Smooth muscle cell (in vitro differentiated cells): ENCODE results near the gene MAPK8IP1. TPM values are rescaled to one million over a fixed set of nuclear protein-coding genes. Genes with fewer than 3 reads are reported as not detected.

ENCODE experiments used
- DNase-seq: peaks from one replicate; lab custom pipeline; 2025; ENCODE audit not compliant: unreplicated experiment; lab: John Stamatoyannopoulos, UW
- H2AFZ ChIP-seq: fragments of 200-600 bp; sonication (generic); 2 replicates; pipeline ENCODE4 v1.6.0; 2016; ENCODE audit warnings: antibody characterized with exemption, low read depth, mild to moderate bottlenecking
- H3F3A ChIP-seq: fragments of 200-600 bp; sonication (generic); 2 replicates; pipeline ENCODE4 v1.6.0; 2017; ENCODE audit warnings: antibody characterized with exemption, low read depth
- H3K27ac ChIP-seq: fragments of 200-600 bp; sonication (generic); 2 replicates; pipeline ENCODE4 v1.5.1; 2016; ENCODE audit warnings: low read depth, mild to moderate bottlenecking
- H3K27me3 ChIP-seq: fragments of 200-600 bp; sonication (generic); 2 replicates; pipeline ENCODE4 v1.6.1; 2016; ENCODE audit warnings: low read depth, mild to moderate bottlenecking
- H3K36me3 ChIP-seq: fragments of 200-600 bp; sonication (generic); 2 replicates; pipeline ENCODE4 v1.5.1; 2016; ENCODE audit warnings: low read depth
- H3K4me1 ChIP-seq: fragments of 200-600 bp; sonication (generic); 2 replicates; pipeline ENCODE4 v1.5.1; 2016; ENCODE audit warnings: low read depth
- H3K4me2 ChIP-seq: fragments of 200-600 bp; sonication (generic); 2 replicates; pipeline ENCODE4 v1.6.0; 2016; ENCODE audit warnings: mild to moderate bottlenecking
- H3K4me3 ChIP-seq: fragments of 200-600 bp; sonication (generic); 2 replicates; pipeline ENCODE4 v1.5.1; 2016; ENCODE audit warnings: mild to moderate bottlenecking
- H3K79me2 ChIP-seq: fragments of 200-600 bp; sonication (generic); 2 replicates; pipeline ENCODE4 v1.6.0; 2016; ENCODE audit warnings: low read depth, mild to moderate bottlenecking
- H3K9ac ChIP-seq: fragments of 200-600 bp; sonication (generic); 2 replicates; pipeline ENCODE4 v1.6.0; 2016; ENCODE audit warnings: low read depth
- H3K9me3 ChIP-seq: fragments of 200-600 bp; sonication (generic); replicated peaks from 2 replicates; pipeline ENCODE4 v1.5.1; 2016; ENCODE audit warnings: low read depth
- H4K20me1 ChIP-seq: fragments of 200-600 bp; sonication (generic); 2 replicates; pipeline ENCODE4 v1.6.0; 2016; ENCODE audit warnings: low read depth
- CTCF ChIP-seq: fragments of 200-600 bp; sonication (generic); IDR thresholded peaks from 2 replicates; pipeline ENCODE4 v1.5.1; 2017; ENCODE audit warnings: borderline replicate concordance, mild to moderate bottlenecking, antibody characterized with exemption; ENCODE audit not compliant: insufficient read depth, poor library complexity, severe bottlenecking
- WGBS: methylation state at CpG from one replicate; pipeline ENCODE4 v1.1.7; 2016; ENCODE audit warnings: low lambda C conversion rate; 5-methylcytosine and 5-hydroxymethylcytosine counted together
- polyA plus RNA-seq: library from polyadenylated mRNA; unstranded; fragments of >200 nt; fragmentation: Nextera tagmentation; extraction: Ambion mirVana; gene quantifications from 2 replicates; pipeline ENCODE4 v1.2.1, GENCODE V29; 2016
- total RNA-seq: library from RNA; depleted of rRNA; stranded (reverse); fragments of >200 nt; gene quantifications from 2 replicates; pipeline ENCODE4 v1.2.3, GENCODE V29; 2014

MAPK8IP1 gene
- total and polyA plus RNA-seq, 2 experiments from 2014 or later = 5.2 to 8.1 TPM

DNA sequence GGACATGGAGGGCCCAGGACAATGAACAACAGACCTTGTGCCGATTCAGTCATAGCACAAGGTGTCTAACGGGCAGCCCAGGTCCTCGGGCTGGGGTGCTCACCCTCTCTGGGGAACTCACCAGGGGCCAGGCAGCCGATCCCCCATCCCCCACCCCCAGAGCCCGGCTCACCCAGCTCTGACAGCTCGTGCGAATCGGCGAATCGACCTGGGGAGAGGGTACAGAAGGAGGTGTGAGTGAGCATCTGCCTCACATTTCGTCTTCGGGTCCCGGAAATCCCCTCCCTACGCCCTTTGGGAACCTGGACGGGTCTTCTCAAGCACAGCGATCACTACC, 31.8 kb downstream of the MAPK8IP1 start:
- Histone ChIP-seq H2AFZ (no peak overlapping the region), H3K79me2 (peaks cover 8% of the 10 kb centered on the region), H3K27me3 (peaks cover 18% of the 10 kb centered on the region), H3K9me3 (no peaks in the 10 kb centered on the region), H4K20me1 (no peaks in the 10 kb centered on the region), H3K27ac (peak overlapping the region; percentile 79), H3K36me3 (no peaks in the 10 kb centered on the region), H3K4me3 (peak overlapping the region; percentile 80), H3K4me2 (peak overlapping the region; percentile 95), H3K4me1 (peaks cover 29% of the 10 kb centered on the region), H3F3A (no peaks in the 10 kb centered on the region), H3K9ac (peak overlapping the region; percentile 85)
- WGBS = 13% methylated on average over 13 of the region's 16 CpGs
- no peak for TF ChIP-seq CTCF
- DNase-seq = no peak

- Histone ChIP-seq H3K27ac (peak within 1 kb of the TSS; percentile 79), H3K36me3 (no peaks in the 10 kb centered on the region), H3K4me2 (peak within 1 kb of the TSS; percentile 95), H3K27me3 (peaks cover 24% of the 10 kb centered on the region), H2AFZ (peak within 1 kb of the TSS; percentile 64), H3K4me1 (peaks cover 30% of the 10 kb centered on the region), H4K20me1 (no peaks in the 10 kb centered on the region), H3K4me3 (peak within 1 kb of the TSS; percentile 80), H3K79me2 (peaks cover 8% of the 10 kb centered on the region), H3K9me3 (no peaks in the 10 kb centered on the region), H3F3A (no peaks in the 10 kb centered on the region), H3K9ac (peak within 1 kb of the TSS; percentile 85)
- no peak for TF ChIP-seq CTCF
- peak; percentile 79 for DNase-seq
- 1% methylated on average over 45 of the region's 45 CpGs for WGBS
Measured at GRCh38 chr11:45917623-45918330, 32.3 kb downstream of the MAPK8IP1 start, which contains the start of gene PEX16. PEX16 (minus strand) TSS chr11:45917877; CDS start chr11:45917811, 66 bp downstream.

DNA sequence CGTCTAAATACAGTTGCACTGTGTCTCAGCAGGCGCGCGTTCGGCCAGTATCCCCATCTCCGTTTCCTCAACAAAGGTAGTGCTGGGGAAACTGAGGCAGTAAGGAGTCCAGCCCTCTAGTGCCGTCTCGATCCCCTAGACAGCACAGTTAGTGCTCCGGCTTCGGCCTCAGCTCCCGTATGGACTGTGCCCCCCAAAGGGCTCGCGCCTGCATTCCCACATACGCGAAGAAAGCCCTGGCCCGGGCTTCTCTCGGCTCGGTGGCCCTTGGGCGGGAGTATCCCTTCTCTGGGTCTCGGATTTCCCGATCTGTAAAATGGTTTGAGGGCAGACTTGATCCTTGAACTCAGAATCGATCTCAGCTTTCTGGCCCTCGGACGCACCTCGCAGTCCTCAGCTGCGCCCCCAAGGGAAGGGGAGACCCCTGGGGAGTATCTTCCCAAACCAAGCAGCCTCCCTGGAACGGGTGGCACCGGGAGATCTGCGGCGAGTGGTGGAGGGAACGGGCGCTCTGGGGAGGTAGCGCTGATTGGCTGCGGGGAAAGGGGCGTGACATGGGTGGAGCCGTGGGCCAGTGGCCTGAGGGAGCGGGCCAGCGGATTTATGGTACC, 33.0 kb downstream of the MAPK8IP1 start:
- under 1% methylated on average over 38 of the region's 38 CpGs for WGBS
- peak; percentile 63 for DNase-seq
- Histone ChIP-seq H2AFZ (peak overlapping the region; percentile 64), H3K9me3 (no peaks in the 10 kb centered on the region), H3K4me3 (peak overlapping the region; percentile 80), H3F3A (no peaks in the 10 kb centered on the region), H3K79me2 (peaks cover 8% of the 10 kb centered on the region), H4K20me1 (no peaks in the 10 kb centered on the region), H3K4me1 (peaks cover 30% of the 10 kb centered on the region), H3K36me3 (no peaks in the 10 kb centered on the region), H3K4me2 (peak overlapping the region; percentile 95), H3K9ac (peak overlapping the region; percentile 47), H3K27ac (peak overlapping the region; percentile 79), H3K27me3 (peaks cover 30% of the 10 kb centered on the region)
- TF ChIP-seq CTCF = no peak
